Regular cardiac myocyte (primary cell): ENCODE data around the gene KIAA1614. TPM values are rescaled to one million over a fixed set of nuclear protein-coding genes. Genes with fewer than 3 reads are reported as not detected.

Source experiments
- total RNA-seq: library from RNA; depleted of rRNA; stranded (reverse); fragments of >200 nt; gene quantifications from 2 replicates; pipeline ENCODE4 v1.2.3, GENCODE V29; 2014

KIAA1614 gene, protein sequence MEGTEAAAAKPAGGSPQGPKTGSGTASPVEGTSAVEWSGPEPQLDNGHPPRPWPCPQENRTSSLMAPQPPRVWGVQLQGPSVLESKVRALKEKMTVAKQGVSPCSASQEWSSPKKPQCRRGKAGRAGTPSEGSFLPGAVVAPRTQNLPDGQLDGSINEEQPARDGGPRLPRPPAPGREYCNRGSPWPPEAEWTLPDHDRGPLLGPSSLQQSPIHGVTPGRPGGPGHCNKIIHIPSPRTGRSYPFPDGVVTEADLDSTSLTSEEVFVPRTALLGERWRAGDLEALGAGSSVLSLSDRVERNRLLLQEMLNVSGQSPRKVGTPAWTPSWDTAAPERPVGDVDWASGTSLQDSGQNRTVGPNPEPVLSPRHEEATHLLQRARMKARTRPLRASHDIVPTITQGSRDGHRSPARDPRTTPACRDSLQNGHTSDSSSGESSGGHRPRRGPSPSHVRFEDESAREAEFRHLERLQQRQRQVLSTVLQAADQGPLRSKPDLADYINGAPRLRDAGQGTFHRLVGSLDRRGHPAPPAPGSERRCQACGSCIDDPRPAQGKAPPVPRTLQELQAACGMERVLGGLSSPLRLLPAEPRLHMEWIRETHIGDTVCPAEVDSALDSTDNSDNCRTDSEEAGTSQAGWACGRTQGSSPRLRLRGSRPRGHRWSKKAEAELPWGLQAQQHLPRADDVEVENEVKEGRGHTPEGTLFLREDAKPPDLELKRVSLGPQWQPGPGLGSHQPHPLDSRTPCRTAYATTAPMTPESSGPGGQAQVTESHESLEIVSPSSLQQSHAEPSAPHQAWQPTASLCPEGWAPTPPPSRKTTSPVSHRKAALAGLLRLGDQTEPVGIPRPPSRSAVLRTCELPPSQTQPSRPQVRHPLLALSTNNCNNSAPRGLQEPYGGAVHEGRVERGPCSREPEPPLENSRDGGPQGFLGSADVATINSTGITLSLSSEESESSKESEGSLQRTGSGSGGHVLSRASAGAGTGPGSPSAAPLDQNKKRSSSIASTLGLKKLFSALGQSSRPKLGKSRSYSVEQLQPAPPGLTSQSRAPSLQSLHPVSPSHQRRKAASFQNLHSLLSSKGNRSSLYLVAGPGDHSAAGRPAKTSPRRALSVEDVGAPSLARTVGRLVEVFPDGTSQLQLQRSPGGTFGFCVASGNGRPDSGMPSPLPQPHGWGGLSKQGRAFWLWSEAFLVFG
- total RNA-seq: 2.9 and 4.5 TPM in 2 replicates

DNA sequence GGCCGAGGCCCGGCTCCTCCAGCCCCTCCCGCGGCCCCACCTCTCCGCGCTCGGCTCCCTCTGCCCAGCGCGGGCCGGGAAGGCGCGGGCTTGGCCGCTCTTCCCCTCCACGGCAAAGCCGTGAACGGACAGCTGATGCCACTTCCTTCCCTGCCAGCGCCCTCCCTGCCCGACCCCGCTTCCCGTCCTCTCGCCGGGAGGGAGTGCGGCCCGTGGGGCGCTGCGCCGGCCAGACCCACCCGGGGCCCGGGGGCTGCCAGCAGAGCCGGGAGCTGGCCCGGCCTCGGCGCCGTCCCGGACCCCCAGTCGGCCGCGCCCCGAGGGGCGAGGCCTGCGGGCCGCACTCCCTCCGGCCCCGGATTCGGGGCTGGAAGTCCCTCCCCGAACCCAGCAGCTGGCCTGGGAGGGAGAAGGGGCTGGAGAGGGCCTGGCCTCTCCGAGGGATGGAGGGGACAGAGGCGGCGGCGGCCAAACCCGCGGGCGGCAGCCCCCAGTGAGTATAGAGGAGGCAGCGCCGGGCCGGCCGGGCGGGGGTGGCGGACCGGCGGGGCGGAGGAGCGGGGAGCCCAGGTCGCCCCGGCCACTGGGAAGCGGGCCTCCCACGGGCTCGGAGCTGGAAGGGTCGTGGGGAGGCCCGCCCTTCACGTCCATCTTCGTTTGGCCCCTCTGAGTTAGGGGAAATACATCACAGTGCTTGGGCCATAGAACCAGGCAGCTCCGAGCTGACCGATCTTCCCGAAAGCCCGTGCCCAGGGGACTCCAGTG lies at the start of gene KIAA1614:
KIAA1614 (plus strand) TSS at position 97 of the 765 bp plus-strand sequence; CDS start at position 444, 347 bp downstream.

Other genes starting within 250 kb of the KIAA1614 start
- gene STX6, start 110.0 kb downstream of the KIAA1614 start, total RNA-seq: 36.4 and 44.8 TPM in 2 replicates
- gene MR1, start 121.1 kb downstream of the KIAA1614 start, total RNA-seq: 13.0 and 24.2 TPM in 2 replicates
- 16.1 and 34.1 TPM in 2 replicates for gene IER5, start 175.8 kb downstream of the KIAA1614 start, total RNA-seq